Neural cell (in vitro differentiated cells): ENCODE data around the gene NTF3. TPM values are rescaled to one million over a fixed set of nuclear protein-coding genes. Genes with fewer than 3 reads are reported as not detected.

ENCODE experiments used
- H2AFZ ChIP-seq: fragments of 200-600, 300-800 bp; sonication (generic), shearing (Covaris generic); 2 replicates; pipeline ENCODE4 v1.6.0; 2014; ENCODE audit warnings: low read depth, mild to moderate bottlenecking, antibody characterized with exemption, low read length, moderate library complexity
- H3F3A ChIP-seq: fragments of 200-600 bp; shearing (Covaris generic); 2 replicates; pipeline ENCODE4 v1.6.1; 2016; ENCODE audit warnings: mild to moderate bottlenecking, moderate library complexity, mixed read lengths, antibody characterized with exemption, low read length; ENCODE audit not compliant: insufficient read depth, poor library complexity, severe bottlenecking
- H3K27ac ChIP-seq: fragments of 200-600, 300-800 bp; sonication (generic), shearing (Covaris generic); 2 replicates; pipeline ENCODE4 v1.5.1; 2014; ENCODE audit warnings: mild to moderate bottlenecking, low read length, moderate library complexity
- H3K27me3 ChIP-seq: fragments of 300-800, 200-600 bp; sonication (generic), shearing (Covaris generic); 2 replicates; pipeline ENCODE4 v1.6.0; 2014; ENCODE audit warnings: mild to moderate bottlenecking, low read depth, low read length, moderate library complexity; ENCODE audit not compliant: insufficient read depth
- H3K36me3 ChIP-seq: fragments of 300-800, 200-600 bp; sonication (generic), shearing (Covaris generic); 2 replicates; pipeline ENCODE4 v1.5.1; 2014; ENCODE audit warnings: mild to moderate bottlenecking, antibody characterized with exemption, low read length, moderate library complexity; ENCODE audit not compliant: insufficient read depth
- H3K4me2 ChIP-seq: fragments of 300-800, 200-600 bp; sonication (generic), shearing (Covaris generic); 2 replicates; pipeline ENCODE4 v1.6.0; 2014; ENCODE audit warnings: mild to moderate bottlenecking, low read length
- H3K4me3 ChIP-seq: fragments of 300-800, 200-600 bp; sonication (generic), shearing (Covaris generic); 2 replicates; pipeline ENCODE4 v1.5.1; 2014; ENCODE audit warnings: mild to moderate bottlenecking, low read length, moderate library complexity
- H3K79me2 ChIP-seq: fragments of 200-600 bp; shearing (Covaris generic); replicated peaks from 2 replicates; pipeline ENCODE4 v1.6.0; 2014; ENCODE audit warnings: mild to moderate bottlenecking, low read length, moderate library complexity; ENCODE audit not compliant: insufficient read depth
- H3K9ac ChIP-seq: fragments of 300-800, 200-600 bp; sonication (generic), shearing (Covaris generic); 2 replicates; pipeline ENCODE4 v1.6.1; 2016; ENCODE audit warnings: mild to moderate bottlenecking, low read length, mixed read lengths
- H3K9me2 ChIP-seq: fragments of 200-600 bp; shearing (Covaris generic); 2 replicates; pipeline ENCODE4 v1.6.1; 2016; ENCODE audit warnings: mild to moderate bottlenecking, low read length, mixed read lengths; ENCODE audit not compliant: insufficient read depth
- H3K9me3 ChIP-seq: fragments of 200-600, 300-800 bp; sonication (generic), shearing (Covaris generic); 2 replicates; pipeline ENCODE4 v1.6.1; 2016; ENCODE audit warnings: mild to moderate bottlenecking, mixed run types, low read length, moderate library complexity, mixed read lengths
- H4K20me1 ChIP-seq: fragments of 200-600 bp; shearing (Covaris generic); 2 replicates; pipeline ENCODE4 v1.6.1; 2016; ENCODE audit warnings: mild to moderate bottlenecking, mixed run types; ENCODE audit not compliant: insufficient read depth
- EP300 ChIP-seq: fragments of 450-650 bp; conservative IDR thresholded peaks from 2 replicates; pipeline ENCODE4 v1.6.1; 2014; ENCODE audit warnings: antibody characterized with exemption, mild to moderate bottlenecking, moderate library complexity; ENCODE audit not compliant: poor library complexity, severe bottlenecking
- EZH2 ChIP-seq: fragments of 200-600, 300-800 bp; shearing (Covaris generic), sonication (generic); IDR thresholded peaks from 2 replicates; pipeline ENCODE4 v1.6.1; 2014; ENCODE audit warnings: antibody characterized with exemption, low read length, borderline replicate concordance, mild to moderate bottlenecking; ENCODE audit not compliant: insufficient read depth, poor library complexity, severe bottlenecking
- MXI1 ChIP-seq: fragments of 450-650 bp; conservative IDR thresholded peaks from 2 replicates; pipeline ENCODE4 v1.6.1; 2014; ENCODE audit warnings: antibody characterized with exemption, mild to moderate bottlenecking; ENCODE audit not compliant: poor library complexity, severe bottlenecking
- POLR2AphosphoS5 ChIP-seq: IDR thresholded peaks from 2 replicates; pipeline ENCODE4 v1.6.1; 2012
- RAD21 ChIP-seq: fragments of 450-650 bp; conservative IDR thresholded peaks from 2 replicates; pipeline ENCODE4 v1.6.1; 2014; ENCODE audit warnings: antibody characterized with exemption, mild to moderate bottlenecking, moderate library complexity
- REST ChIP-seq: IDR thresholded peaks from 2 replicates; pipeline ENCODE4 v1.6.1; 2012; ENCODE audit warnings: borderline replicate concordance
- SMC3 ChIP-seq: fragments of 450-650 bp; conservative IDR thresholded peaks from 2 replicates; pipeline ENCODE4 v1.6.1; 2014; ENCODE audit warnings: antibody characterized with exemption, mild to moderate bottlenecking, moderate library complexity; ENCODE audit not compliant: poor library complexity
- TAF1 ChIP-seq: IDR thresholded peaks from 2 replicates; pipeline ENCODE4 v1.6.1; 2012; ENCODE audit warnings: low read depth
- polyA plus RNA-seq: library from polyadenylated mRNA; depleted of rRNA; stranded (reverse); fragments of >200 nt; gene quantifications from 2 replicates; pipeline ENCODE4 v1.2.3, GENCODE V29; 2014
- TF ChIP-seq, protein P1 (sequence below): fragments of 450-650 bp; IDR thresholded peaks from 2 replicates; pipeline ENCODE4 v1.5.1; 2014; ENCODE audit warnings: antibody characterized with exemption, mild to moderate bottlenecking, moderate library complexity; ENCODE audit not compliant: poor library complexity, severe bottlenecking

Gene NTF3
- polyA plus RNA-seq, 1 donor from 2014 or later, result not detected

DNA sequence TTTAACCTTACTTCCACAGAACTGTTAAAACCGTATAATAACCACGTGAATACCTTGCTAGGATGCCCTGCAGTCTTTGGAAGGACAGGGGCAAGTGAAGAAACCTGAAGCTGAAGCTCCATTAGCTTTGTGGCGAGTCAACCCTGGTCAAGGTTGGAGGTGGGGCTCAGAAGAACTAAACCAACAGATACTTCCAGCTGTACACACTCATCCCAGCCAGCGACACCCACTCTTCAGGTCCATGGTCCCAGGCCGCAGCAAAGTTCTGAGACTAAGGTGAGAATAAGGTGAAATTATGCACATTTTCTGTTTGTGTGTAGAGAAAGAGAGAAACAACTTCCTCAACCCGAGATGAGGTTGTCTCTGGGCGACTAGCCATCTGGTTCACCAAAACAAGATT lies 77.6 kb downstream of the NTF3 start:
- no peaks in the 10 kb centered on the region for H3K36me3 ChIP-seq
- H4K20me1 ChIP-seq, result no peaks in the 10 kb centered on the region
- no peak overlapping the region for H2AFZ ChIP-seq
- H3K9me3 ChIP-seq, result no peaks in the 10 kb centered on the region
- H3K9ac ChIP-seq, result no peak overlapping the region
- H3K27me3 ChIP-seq, result no peaks in the 10 kb centered on the region
- H3K79me2 ChIP-seq, result no peaks in the 10 kb centered on the region
- no peak overlapping the region for H3K4me2 ChIP-seq
- no peak overlapping the region for H3K27ac ChIP-seq
- H3K4me3 ChIP-seq, result no peak overlapping the region
- H3F3A ChIP-seq, result no peaks in the 10 kb centered on the region
- H3K9me2 ChIP-seq, result no peaks in the 10 kb centered on the region
- TF ChIP-seq, protein P1, sequence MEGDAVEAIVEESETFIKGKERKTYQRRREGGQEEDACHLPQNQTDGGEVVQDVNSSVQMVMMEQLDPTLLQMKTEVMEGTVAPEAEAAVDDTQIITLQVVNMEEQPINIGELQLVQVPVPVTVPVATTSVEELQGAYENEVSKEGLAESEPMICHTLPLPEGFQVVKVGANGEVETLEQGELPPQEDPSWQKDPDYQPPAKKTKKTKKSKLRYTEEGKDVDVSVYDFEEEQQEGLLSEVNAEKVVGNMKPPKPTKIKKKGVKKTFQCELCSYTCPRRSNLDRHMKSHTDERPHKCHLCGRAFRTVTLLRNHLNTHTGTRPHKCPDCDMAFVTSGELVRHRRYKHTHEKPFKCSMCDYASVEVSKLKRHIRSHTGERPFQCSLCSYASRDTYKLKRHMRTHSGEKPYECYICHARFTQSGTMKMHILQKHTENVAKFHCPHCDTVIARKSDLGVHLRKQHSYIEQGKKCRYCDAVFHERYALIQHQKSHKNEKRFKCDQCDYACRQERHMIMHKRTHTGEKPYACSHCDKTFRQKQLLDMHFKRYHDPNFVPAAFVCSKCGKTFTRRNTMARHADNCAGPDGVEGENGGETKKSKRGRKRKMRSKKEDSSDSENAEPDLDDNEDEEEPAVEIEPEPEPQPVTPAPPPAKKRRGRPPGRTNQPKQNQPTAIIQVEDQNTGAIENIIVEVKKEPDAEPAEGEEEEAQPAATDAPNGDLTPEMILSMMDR, result no peak
- TF ChIP-seq SMC3 (no peak), REST (no peak), POLR2AphosphoS5 (no peak), RAD21 (no peak), EP300 (no peak), EZH2 (no peak), TAF1 (no peak), MXI1 (no peak)

DNA sequence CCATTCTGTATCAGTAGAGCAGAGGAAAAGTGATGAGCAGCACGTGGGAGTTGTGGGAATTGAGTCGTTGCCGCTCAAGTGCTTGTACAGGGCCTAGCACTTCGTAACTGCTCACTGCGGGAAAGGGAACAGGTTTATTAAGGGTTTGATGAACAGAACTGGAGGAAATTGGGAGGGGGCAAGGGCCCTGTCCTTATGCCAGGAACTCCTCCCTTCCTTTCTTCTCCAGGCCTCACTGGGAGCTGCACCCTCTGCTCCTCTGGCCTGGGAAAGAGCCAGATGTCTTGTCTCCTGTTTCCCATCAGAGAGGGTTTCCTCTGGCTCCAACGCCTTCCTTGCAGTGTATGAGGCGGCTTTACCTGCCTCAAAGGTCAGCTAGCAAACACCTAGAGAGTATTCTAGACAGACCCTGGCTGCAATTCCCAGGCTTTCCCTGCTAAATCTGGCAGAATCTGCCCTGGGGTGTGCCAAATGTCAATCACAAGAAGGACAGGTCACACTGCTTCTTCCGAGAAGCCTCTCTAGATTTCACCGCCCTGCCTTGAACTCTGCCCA lies 78.4 kb downstream of the NTF3 start:
- H3K4me2 ChIP-seq, result no peak overlapping the region
- no peaks in the 10 kb centered on the region for H3K9me3 ChIP-seq
- no peaks in the 10 kb centered on the region for H3K79me2 ChIP-seq
- no peaks in the 10 kb centered on the region for H3K36me3 ChIP-seq
- H3K9ac ChIP-seq, result no peak overlapping the region
- no peaks in the 10 kb centered on the region for H3K9me2 ChIP-seq
- H4K20me1 ChIP-seq, result no peaks in the 10 kb centered on the region
- no peaks in the 10 kb centered on the region for H3K27me3 ChIP-seq
- no peak overlapping the region for H2AFZ ChIP-seq
- H3K4me3 ChIP-seq, result no peak overlapping the region
- no peak overlapping the region for H3K27ac ChIP-seq
- no peak for TF ChIP-seq RAD21
- H3F3A ChIP-seq, result no peaks in the 10 kb centered on the region

- Histone ChIP-seq H3K9ac (no peak overlapping the region), H3K9me2 (no peaks in the 10 kb centered on the region), H4K20me1 (no peaks in the 10 kb centered on the region), H3F3A (no peaks in the 10 kb centered on the region), H3K4me2 (no peak overlapping the region), H3K79me2 (no peaks in the 10 kb centered on the region), H3K4me3 (no peak overlapping the region), H3K9me3 (no peaks in the 10 kb centered on the region), H3K36me3 (no peaks in the 10 kb centered on the region), H3K27ac (no peak overlapping the region), H2AFZ (no peak overlapping the region), H3K27me3 (no peaks in the 10 kb centered on the region)
- TF ChIP-seq EP300, result no peak
- TF ChIP-seq RAD21, result no peak
- TF ChIP-seq MXI1, result no peak
- no peak for TF ChIP-seq REST
- no peak for TF ChIP-seq EZH2
- no peak for TF ChIP-seq TAF1
- no peak for TF ChIP-seq SMC3
- no peak for TF ChIP-seq POLR2AphosphoS5
- TF ChIP-seq, protein P1, result no peak
These were observed 79.3 kb downstream of the NTF3 start for GRCh38 chr12:5511256-5511643.
